GM18951 (cell line): ENCODE data around the gene SLC22A4.

Experiments used
- POLR2A ChIP-seq: IDR thresholded peaks from 4 replicates; pipeline ENCODE4 v1.6.1; 2011; ENCODE audit warnings: mild to moderate bottlenecking; ENCODE audit not compliant: insufficient read length, insufficient read depth; ENCODE audit errors: extremely low read depth
- in situ Hi-C: fragments of 300-500 bp; cut with MboI; formaldehyde crosslinking; loops from one replicate; pipeline ENCODE4 v1.12.0; 2022; ENCODE audit warnings: low sequenced_read_pairs, mixed read lengths, inconsistent platforms; ENCODE audit not compliant: unreplicated experiment

Gene SLC22A4

DNA sequence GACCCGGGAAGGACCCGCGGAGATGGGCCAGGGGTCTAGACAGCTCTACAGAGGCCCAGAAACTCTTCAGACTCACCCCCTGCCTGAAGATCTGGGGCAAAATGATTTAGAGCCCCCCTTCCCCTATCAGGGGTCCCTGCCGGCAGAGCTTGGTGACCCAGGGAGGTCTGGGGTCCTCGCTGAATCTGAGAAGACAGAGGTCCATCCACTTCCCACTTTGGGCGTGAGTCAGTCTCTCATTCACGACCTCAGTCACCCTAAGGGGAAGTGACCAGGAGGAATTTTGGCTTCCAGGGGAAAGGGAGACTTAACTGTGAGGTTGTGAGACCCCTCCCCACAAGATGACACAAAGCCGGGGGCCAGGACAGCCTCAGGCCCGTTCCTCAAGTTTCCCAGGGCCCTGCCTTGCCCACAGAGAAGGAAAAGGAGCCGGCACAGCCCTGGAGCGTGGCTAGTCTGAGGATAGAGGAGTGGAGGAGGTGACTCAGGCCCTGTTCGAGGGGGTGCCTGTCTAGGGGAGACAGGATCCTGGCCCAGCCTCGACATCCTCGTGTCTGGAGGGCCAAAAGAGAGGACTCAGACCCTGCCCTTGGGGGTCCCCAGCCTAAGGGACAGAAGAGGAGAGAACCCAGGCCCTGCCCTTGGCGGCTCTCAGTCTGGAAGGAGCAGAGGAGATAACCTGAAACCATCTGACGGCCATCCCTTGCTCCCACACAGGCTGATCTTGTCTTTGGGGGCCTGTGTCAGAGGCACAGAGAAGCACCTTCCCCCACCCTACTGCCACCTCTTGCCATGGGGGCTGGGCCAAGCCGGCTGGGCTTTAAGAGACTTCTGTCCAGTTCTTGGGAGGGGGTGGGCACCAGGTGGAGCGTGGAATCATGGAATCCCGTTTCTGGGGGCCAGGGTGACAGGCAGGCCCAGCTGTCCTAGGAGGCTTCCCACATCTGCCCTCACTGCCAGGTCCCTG, 35.8 kb upstream of the SLC22A4 start:
- TF ChIP-seq POLR2A, result no peak
- in situ Hi-C loops, result no loop called here

DNA sequence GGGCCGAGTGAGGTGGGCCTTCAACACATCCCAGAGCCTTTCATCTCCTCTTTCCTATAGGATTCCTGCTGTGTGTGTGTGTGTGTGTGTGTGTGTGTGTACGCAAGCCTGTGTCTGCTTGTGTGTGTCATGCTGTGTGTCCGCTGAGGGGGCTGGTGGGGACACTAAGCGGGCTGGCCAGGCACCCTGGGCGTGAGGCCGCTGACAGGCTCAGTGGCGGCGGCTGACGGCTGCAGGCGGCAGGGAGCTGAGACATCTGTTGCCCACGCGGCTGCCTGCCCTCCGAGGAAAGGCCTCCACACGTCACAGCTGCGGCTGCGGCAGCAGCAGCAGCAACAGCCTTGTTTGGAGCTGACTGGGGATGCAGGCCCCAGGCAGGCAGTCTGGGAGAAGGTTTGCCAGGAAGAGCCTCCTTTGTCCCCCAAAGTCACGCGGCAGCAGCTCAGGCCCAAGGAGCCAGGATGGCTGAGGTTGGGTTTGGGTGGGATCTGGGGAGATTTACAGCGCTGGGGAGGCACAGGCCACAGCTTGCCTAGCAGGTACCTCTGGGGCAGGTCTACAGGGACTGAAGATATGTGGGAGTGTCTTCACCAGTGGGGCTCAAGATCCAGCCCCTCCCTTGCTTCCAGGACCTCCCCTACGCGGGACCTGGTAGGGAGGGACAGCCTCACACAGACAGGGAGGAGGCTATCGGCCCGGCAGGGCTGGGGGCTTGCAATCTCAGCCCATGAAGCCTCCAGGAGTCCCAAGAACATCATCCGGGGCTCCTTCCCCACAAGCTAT, 34.9 kb upstream of the SLC22A4 start:
- in situ Hi-C loops, result no loop called here
- no peak for TF ChIP-seq POLR2A

DNA sequence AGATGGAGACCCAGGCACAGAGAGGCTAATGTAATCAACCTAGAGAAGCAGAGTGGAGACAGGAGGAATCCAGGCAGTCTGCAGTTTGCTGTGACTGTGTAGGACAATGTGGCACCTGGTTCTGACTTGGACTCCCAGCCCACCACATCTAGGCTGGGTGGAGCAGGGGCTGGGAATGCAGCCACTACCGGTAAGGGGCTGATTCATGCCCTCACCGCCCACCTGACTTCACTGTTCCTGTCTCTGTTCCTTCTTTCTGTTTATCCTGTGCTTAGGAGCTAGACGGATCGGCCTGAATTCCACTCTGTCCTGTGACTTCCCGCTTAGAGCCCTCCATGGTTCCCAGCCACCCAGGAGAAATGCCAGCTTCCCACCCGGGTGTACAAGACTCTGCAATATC, 34.1 kb upstream of the SLC22A4 start:
- in situ Hi-C loops, result no loop called here
- TF ChIP-seq POLR2A, result no peak

- in situ Hi-C loops, result no loop called here
- no peak for TF ChIP-seq POLR2A
Observed at GRCh38 chr5:132260714-132261551, 33.3 kb upstream of the SLC22A4 start.

DNA sequence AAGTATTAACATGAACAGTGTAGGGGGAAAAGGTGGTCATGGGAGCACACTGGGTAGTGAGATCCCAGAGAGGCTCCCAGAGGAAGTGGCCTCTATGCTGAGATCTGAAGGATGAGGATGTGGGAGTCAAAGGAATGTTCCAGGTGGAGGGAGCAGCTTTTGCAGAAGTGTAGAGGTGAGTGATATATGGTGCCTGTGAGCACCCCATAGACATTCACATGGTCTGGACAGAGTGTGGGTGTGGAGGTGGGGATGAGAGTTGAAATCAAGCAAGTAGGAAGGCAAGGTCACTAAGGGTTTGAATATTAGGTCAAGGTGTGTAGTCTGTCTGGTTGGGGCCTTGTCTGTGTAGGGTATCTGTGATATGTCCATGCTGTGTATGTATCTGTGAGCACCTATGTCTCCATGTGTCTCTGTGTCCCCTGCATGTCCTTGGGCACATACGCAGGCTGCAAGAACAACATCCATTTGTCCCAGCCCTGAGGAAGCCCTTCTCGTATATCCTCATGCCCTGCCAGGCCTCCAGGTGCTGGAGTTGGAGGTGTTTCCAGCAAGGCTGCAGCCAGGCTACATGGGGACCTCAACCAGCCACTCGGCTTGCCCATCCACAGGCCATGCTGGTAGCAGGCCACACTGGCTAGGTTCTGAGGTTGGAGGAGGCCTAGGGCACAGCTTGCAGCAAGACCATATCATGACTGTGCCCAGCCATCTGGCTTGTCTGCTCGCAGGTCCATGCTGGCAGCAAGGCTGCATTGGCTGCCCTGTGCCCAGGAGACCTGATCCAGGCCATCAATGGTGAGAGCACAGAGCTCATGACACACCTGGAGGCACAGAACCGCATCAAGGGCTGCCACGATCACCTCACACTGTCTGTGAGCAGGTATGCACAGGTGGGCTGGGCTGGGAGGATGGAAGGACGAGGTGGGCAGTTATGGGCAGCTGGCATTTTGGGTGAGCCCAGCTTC, 32.0 kb upstream of the SLC22A4 start:
- in situ Hi-C loops, result no loop called here
- TF ChIP-seq POLR2A, result no peak

GRCh38 chr5:132262882-132263547, 31.2 kb upstream of the SLC22A4 start:
- TF ChIP-seq POLR2A, result no peak
- in situ Hi-C loops, result no loop called here

- in situ Hi-C loops, result no loop called here
- no peak for TF ChIP-seq POLR2A
Observed at GRCh38 chr5:132263548-132264261, 30.5 kb upstream of the SLC22A4 start.

- in situ Hi-C loops, result no loop called here
- no peak for TF ChIP-seq POLR2A
Observed at GRCh38 chr5:132264546-132265335, 29.5 kb upstream of the SLC22A4 start.

DNA sequence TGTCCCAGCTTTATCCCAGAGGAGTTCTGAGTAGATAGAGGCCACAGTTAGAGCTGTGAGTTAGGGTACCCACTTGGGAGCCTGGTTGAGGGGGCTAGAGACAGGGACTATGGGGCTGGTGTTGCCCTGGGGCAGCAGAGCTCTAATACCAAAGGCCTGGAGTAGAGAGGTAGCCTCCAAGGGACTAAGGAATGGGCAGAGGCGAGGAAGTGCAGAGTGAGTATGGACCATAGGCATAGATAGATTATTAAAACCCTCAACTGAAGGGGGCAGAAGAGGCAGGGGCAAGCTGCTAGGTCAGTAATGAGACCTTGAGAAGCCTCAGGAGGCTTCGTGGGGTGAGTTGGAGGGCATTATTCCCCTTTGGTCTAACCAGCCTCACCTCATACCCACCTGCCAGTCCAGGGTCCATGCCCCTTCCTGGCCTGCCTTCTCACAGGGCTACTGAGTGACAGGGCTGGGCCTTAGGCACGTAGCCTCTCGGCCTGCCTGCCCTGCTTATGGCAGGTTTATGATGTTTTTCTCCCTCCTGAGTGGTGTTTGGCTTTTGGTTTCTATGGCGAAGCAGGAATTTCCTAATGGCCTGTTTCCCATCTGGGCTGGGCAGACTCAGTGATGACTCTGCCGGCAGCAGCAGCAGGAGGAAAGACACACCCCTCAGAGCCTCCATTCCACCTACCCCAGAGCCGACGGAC, 28.7 kb upstream of the SLC22A4 start:
- TF ChIP-seq POLR2A, result no peak
- in situ Hi-C loops, result no loop called here
